Osteocyte (in vitro differentiated cells): Measurements from ENCODE around the gene TRIO. TPM values are rescaled to one million over a fixed set of nuclear protein-coding genes. Genes with fewer than 3 reads are reported as not detected.
A peak's percentile ranks its signal among the peaks of the same experiment; 100 is the strongest.

Experiments
- DNase-seq: peaks from one replicate; pipeline ENCODE4 v3.0.0; 2021; ENCODE audit warnings: mixed read lengths; ENCODE audit not compliant: unreplicated experiment; ENCODE audit errors: extremely low spot score
- H3K27ac Mint-ChIP-seq: one replicate; pipeline ENCODE4 v1.8.0; 2021; ENCODE audit warnings: mild to moderate bottlenecking, mixed read lengths; ENCODE audit not compliant: unreplicated experiment
- H3K27me3 Mint-ChIP-seq: one replicate; pipeline ENCODE4 v1.8.0; 2021; ENCODE audit warnings: mixed read lengths; ENCODE audit not compliant: unreplicated experiment
- H3K36me3 Mint-ChIP-seq: one replicate; pipeline ENCODE4 v1.8.0; 2021; ENCODE audit warnings: mixed read lengths; ENCODE audit not compliant: unreplicated experiment
- H3K4me1 Mint-ChIP-seq: one replicate; pipeline ENCODE4 v1.8.0; 2021; ENCODE audit warnings: mixed read lengths; ENCODE audit not compliant: unreplicated experiment
- H3K4me3 Mint-ChIP-seq: one replicate; pipeline ENCODE4 v1.8.0; 2021; ENCODE audit warnings: mild to moderate bottlenecking, moderate library complexity, mixed read lengths; ENCODE audit not compliant: unreplicated experiment
- H3K9me3 Mint-ChIP-seq: one replicate; pipeline ENCODE4 v1.8.0; 2021; ENCODE audit warnings: mixed read lengths; ENCODE audit not compliant: unreplicated experiment
- CTCF ChIP-seq: fragments of 200-600 bp; sonication (generic); IDR thresholded peaks from 2 replicates; pipeline ENCODE4 v1.5.0; 2021; ENCODE audit warnings: antibody characterized with exemption, mild to moderate bottlenecking, moderate library complexity
- total RNA-seq: library from RNA; stranded (reverse); gene quantifications from 2 replicates; pipeline ENCODE4 v1.2.1, GENCODE V29; 2021

The TRIO gene
- total RNA-seq, 1 donor from 2014 or later: 336 TPM

GRCh38 chr5:14428302-14429081, 285.4 kb downstream of the TRIO start:
- peaks cover 11% of the 10 kb centered on the region for H3K36me3 Mint-ChIP-seq
- no peak overlapping the region for H3K4me3 Mint-ChIP-seq
- TF ChIP-seq CTCF: no peak
- no peaks in the 10 kb centered on the region for H3K27me3 Mint-ChIP-seq
- peaks cover 85% of the 10 kb centered on the region for H3K4me1 Mint-ChIP-seq
- H3K27ac Mint-ChIP-seq: peak overlapping the region; percentile 87
- H3K9me3 Mint-ChIP-seq: no peaks in the 10 kb centered on the region
- DNase-seq: no peak

GRCh38 chr5:14429101-14430050, 286.2 kb downstream of the TRIO start:
- Mint-ChIP-seq H3K36me3 (peaks cover 12% of the 10 kb centered on the region), H3K4me3 (no peak overlapping the region), H3K9me3 (no peaks in the 10 kb centered on the region), H3K27ac (peak overlapping the region; percentile 87), H3K4me1 (peaks cover 81% of the 10 kb centered on the region), H3K27me3 (no peaks in the 10 kb centered on the region)
- no peak for DNase-seq
- no peak for TF ChIP-seq CTCF

GRCh38 chr5:14431534-14431933, 288.4 kb downstream of the TRIO start:
- Mint-ChIP-seq H3K27ac (peak overlapping the region; percentile 79), H3K4me1 (peaks cover 69% of the 10 kb centered on the region), H3K9me3 (no peaks in the 10 kb centered on the region), H3K4me3 (no peak overlapping the region), H3K27me3 (no peaks in the 10 kb centered on the region), H3K36me3 (peaks cover 13% of the 10 kb centered on the region)
- no peak for TF ChIP-seq CTCF
- no peak for DNase-seq

- H3K36me3 Mint-ChIP-seq: peaks cover 13% of the 10 kb centered on the region
- no peak for DNase-seq
- H3K27ac Mint-ChIP-seq: peak overlapping the region; percentile 79
- H3K4me3 Mint-ChIP-seq: no peak overlapping the region
- no peak for TF ChIP-seq CTCF
- no peaks in the 10 kb centered on the region for H3K27me3 Mint-ChIP-seq
- no peaks in the 10 kb centered on the region for H3K9me3 Mint-ChIP-seq
- H3K4me1 Mint-ChIP-seq: peaks cover 67% of the 10 kb centered on the region
Observed at GRCh38 chr5:14432931-14433589, 289.9 kb downstream of the TRIO start.
